OCI-LY3 (cell line): ENCODE data around the gene C11orf97.
"Not testable (repeated sequence)": the region's sequence is repeated elsewhere in the genome, so short reads cannot be mapped to it uniquely, and the experiment has no call there.

Source experiments
- CTCF ChIP-seq: fragments of 200-600, 300-600 bp; sonication (generic); IDR thresholded peaks from 2 replicates; pipeline ENCODE4 v1.5.1; 2014; ENCODE audit warnings: antibody characterized with exemption, low read length, low read depth
- EZH2phosphoT487 ChIP-seq: fragments of 200-600 bp; shearing (Covaris generic); IDR thresholded peaks from 2 replicates; pipeline ENCODE4 v1.6.1; 2018; ENCODE audit warnings: antibody characterized with exemption, mixed run types, low read depth

- not testable (repeated sequence) for TF ChIP-seq CTCF, EZH2phosphoT487
Measured at GRCh38 chr11:94572975-94573374, 60.7 kb downstream of the C11orf97 start.
